ENCODE data around the gene RAB40C. TPM values are rescaled to one million over a fixed set of nuclear protein-coding genes. Genes with fewer than 3 reads are reported as not detected.

The RAB40C gene
- total and polyA plus RNA-seq, 3 donors from 2014 or later = 27.6 to 51.2 (median 47.9) TPM

- Histone ChIP-seq H3K4me1 (peaks cover 20% of the 10 kb centered on the region), H3K36me3 (ENCODE audit: low read depth, missing control alignments) (no peaks in the 10 kb centered on the region), H3K4me3 (no peak overlapping the region), H3K27me3 (no peaks in the 10 kb centered on the region), H3K9me3 (no peaks in the 10 kb centered on the region), H3K27ac (no peak overlapping the region)
- intact Hi-C loops (cut with DNase I; ENCODE audit: low total_unique reads) = loop anchor here (10.0 kb wide), 1 partner anchor 45 kb away; no protein-coding TSS in a partner anchor
- 37 to 66% methylated on average over 7 to 10 of the region's 11 CpGs for WGBS, 2 donors
- DNase-seq = no peak
- TF ChIP-seq CTCF (IDR thresholded peaks at IDR 0.05) (no peak), POLR2A (IDR thresholded peaks at IDR 0.05) (no peak)
Measured at GRCh38 chr16:629833-630248, 40.0 kb downstream of the RAB40C start.

- DNase-seq = peak; percentile 52
- TF ChIP-seq POLR2A (IDR thresholded peaks at IDR 0.05) (no peak), CTCF (IDR thresholded peaks at IDR 0.05) (no peak)
- Histone ChIP-seq H3K4me1 (peaks cover 21% of the 10 kb centered on the region), H3K4me3 (no peak overlapping the region), H3K27ac (no peak overlapping the region), H3K36me3 (ENCODE audit: low read depth, missing control alignments) (no peaks in the 10 kb centered on the region), H3K27me3 (no peaks in the 10 kb centered on the region), H3K9me3 (no peaks in the 10 kb centered on the region)
- intact Hi-C loops (cut with DNase I; ENCODE audit: low total_unique reads) = loop anchor here (10.0 kb wide), 1 partner anchor 46 kb away; no protein-coding TSS in a partner anchor
- 55% methylated on average over 28 of the region's 29 CpGs; no CpG with 5 or more reads in 1 of the 2 donors for WGBS, 2 donors
Measured at GRCh38 chr16:630249-630814, 40.5 kb downstream of the RAB40C start.

GRCh38 chr16:630815-631405 lies 41.0 kb downstream of the RAB40C start, which contains the start of gene WFIKKN1:
Gene WFIKKN1 (plus strand): TSS chr16:630985. CDS start chr16:631254, 269 bp downstream.
- TF ChIP-seq CTCF (IDR thresholded peaks at IDR 0.05) (no peak), POLR2A (IDR thresholded peaks at IDR 0.05) (no peak)
- 27 to 37% methylated on average over 6 to 23 of the region's 23 CpGs for WGBS, 2 donors
- Histone ChIP-seq H3K4me1 (peaks cover 27% of the 10 kb centered on the region), H3K27me3 (no peaks in the 10 kb centered on the region), H3K27ac (no peak within 1 kb of the TSS), H3K9me3 (no peaks in the 10 kb centered on the region), H3K4me3 (no peak within 1 kb of the TSS), H3K36me3 (ENCODE audit: low read depth, missing control alignments) (no peaks in the 10 kb centered on the region)
- intact Hi-C loops (cut with DNase I; ENCODE audit: low total_unique reads) = loop anchor here (10.0 kb wide), 1 partner anchor 46 kb away; no protein-coding TSS in a partner anchor
- peak; percentile 38 for DNase-seq

- 63 to 67% methylated on average over 9 of the region's 9 CpGs for WGBS, 2 donors
- intact Hi-C loops (cut with DNase I; ENCODE audit: low total_unique reads) = loop anchor here (10.0 kb wide), 1 partner anchor 47 kb away; no protein-coding TSS in a partner anchor
- no peaks in the 10 kb centered on the region for H3K36me3 ChIP-seq (ENCODE audit: low read depth, missing control alignments)
- TF ChIP-seq CTCF (IDR thresholded peaks at IDR 0.05) (no peak), POLR2A (IDR thresholded peaks at IDR 0.05) (no peak)
- no peaks in the 10 kb centered on the region for H3K9me3 ChIP-seq
- H3K4me1 ChIP-seq = peaks cover 27% of the 10 kb centered on the region
- no peak for DNase-seq
- H3K27me3 ChIP-seq = no peaks in the 10 kb centered on the region
- H3K4me3 ChIP-seq = no peak overlapping the region
- H3K27ac ChIP-seq = no peak overlapping the region
Measured at GRCh38 chr16:631808-632358, 42.0 kb downstream of the RAB40C start.
